ENCODE results near the gene PMEPA1.

The PMEPA1 gene

GRCh38 chr20:57672953-57673575, 36.8 kb downstream of the PMEPA1 start:
- DNase-seq, result no peak

GRCh38 chr20:57672164-57672563, 37.7 kb downstream of the PMEPA1 start:
- DNase-seq, result no peak

- no peak for DNase-seq
Measured at GRCh38 chr20:57671662-57672061, 38.2 kb downstream of the PMEPA1 start.

- no peak for DNase-seq
Measured at GRCh38 chr20:57671072-57671391, 38.8 kb downstream of the PMEPA1 start.

- no peak for DNase-seq
Measured at GRCh38 chr20:57670288-57671071, 39.3 kb downstream of the PMEPA1 start.

- no peak for DNase-seq
Measured at GRCh38 chr20:57669632-57670031, 40.2 kb downstream of the PMEPA1 start.

GRCh38 chr20:57667924-57668782, 41.7 kb downstream of the PMEPA1 start:
- no peak for DNase-seq

GRCh38 chr20:57667388-57667787, 42.4 kb downstream of the PMEPA1 start:
- DNase-seq, result no peak

- DNase-seq, result no peak
Measured at GRCh38 chr20:57666834-57667157, 43.0 kb downstream of the PMEPA1 start.

GRCh38 chr20:57666106-57666833, 43.5 kb downstream of the PMEPA1 start:
- DNase-seq, result no peak

- DNase-seq, result no peak
Measured at GRCh38 chr20:57665589-57665971, 44.2 kb downstream of the PMEPA1 start.

- DNase-seq, result no peak
Measured at GRCh38 chr20:57664924-57665588, 44.8 kb downstream of the PMEPA1 start.

- no peak for DNase-seq
Measured at GRCh38 chr20:57664476-57664875, 45.3 kb downstream of the PMEPA1 start.

GRCh38 chr20:57663681-57664451, 45.9 kb downstream of the PMEPA1 start:
- no peak for DNase-seq

GRCh38 chr20:57663241-57663640, 46.6 kb downstream of the PMEPA1 start:
- no peak for DNase-seq

- DNase-seq, result no peak
Measured at GRCh38 chr20:57662456-57663240, 47.2 kb downstream of the PMEPA1 start.

GRCh38 chr20:57661746-57662455, 47.9 kb downstream of the PMEPA1 start:
- no peak for DNase-seq

GRCh38 chr20:57660922-57661745, 48.7 kb downstream of the PMEPA1 start:
- no peak for DNase-seq

GRCh38 chr20:57660181-57660921, 49.5 kb downstream of the PMEPA1 start:
- DNase-seq, result no peak

All from activated CD4-positive, alpha-beta T cell treated with anti-CD3 and anti-CD28 coated beads, Interleukin-10, Interleukin-2, amounts not matched to agents 100 ng/mL and 50 ng/mL, durations not matched to agents 16 hours and 8 hours (primary cell).